Measurements from ENCODE around the gene IL3.

IL3 gene

GRCh38 chr5:132055808-132056609 is 4.4 kb upstream of the IL3 start:
- TF ChIP-seq GABPA (IDR thresholded peaks at IDR 0.05; ENCODE audit: low read depth) = no peak
- no peak for TF ChIP-seq SPI1 (IDR thresholded peaks at IDR 0.05; ENCODE audit: borderline replicate concordance, low read depth)
- no peak for DNase-seq (ENCODE audit: low read depth in 1 of 2, low spot score in 1 of 2)
- no peak overlapping the region for H3K4me3 ChIP-seq (replicated peaks; ENCODE audit: insufficient read depth, low read length)
- H3K27ac ChIP-seq (replicated peaks) = no peak overlapping the region
- H3K27me3 ChIP-seq (ENCODE audit: insufficient read depth, poor library complexity, severe bottlenecking) = no peaks in the 10 kb centered on the region

GRCh38 chr5:132056610-132057497 is 3.6 kb upstream of the IL3 start:
- H3K4me3 ChIP-seq (replicated peaks; ENCODE audit: insufficient read depth, low read length) = no peak overlapping the region
- TF ChIP-seq SPI1 (IDR thresholded peaks at IDR 0.05; ENCODE audit: borderline replicate concordance, low read depth) (no peak), GABPA (IDR thresholded peaks at IDR 0.05; ENCODE audit: low read depth) (no peak), POLR2AphosphoS5 (IDR thresholded peaks at IDR 0.05; ENCODE audit: low read depth) (no peak)
- TF ChIP-seq, protein P1, sequence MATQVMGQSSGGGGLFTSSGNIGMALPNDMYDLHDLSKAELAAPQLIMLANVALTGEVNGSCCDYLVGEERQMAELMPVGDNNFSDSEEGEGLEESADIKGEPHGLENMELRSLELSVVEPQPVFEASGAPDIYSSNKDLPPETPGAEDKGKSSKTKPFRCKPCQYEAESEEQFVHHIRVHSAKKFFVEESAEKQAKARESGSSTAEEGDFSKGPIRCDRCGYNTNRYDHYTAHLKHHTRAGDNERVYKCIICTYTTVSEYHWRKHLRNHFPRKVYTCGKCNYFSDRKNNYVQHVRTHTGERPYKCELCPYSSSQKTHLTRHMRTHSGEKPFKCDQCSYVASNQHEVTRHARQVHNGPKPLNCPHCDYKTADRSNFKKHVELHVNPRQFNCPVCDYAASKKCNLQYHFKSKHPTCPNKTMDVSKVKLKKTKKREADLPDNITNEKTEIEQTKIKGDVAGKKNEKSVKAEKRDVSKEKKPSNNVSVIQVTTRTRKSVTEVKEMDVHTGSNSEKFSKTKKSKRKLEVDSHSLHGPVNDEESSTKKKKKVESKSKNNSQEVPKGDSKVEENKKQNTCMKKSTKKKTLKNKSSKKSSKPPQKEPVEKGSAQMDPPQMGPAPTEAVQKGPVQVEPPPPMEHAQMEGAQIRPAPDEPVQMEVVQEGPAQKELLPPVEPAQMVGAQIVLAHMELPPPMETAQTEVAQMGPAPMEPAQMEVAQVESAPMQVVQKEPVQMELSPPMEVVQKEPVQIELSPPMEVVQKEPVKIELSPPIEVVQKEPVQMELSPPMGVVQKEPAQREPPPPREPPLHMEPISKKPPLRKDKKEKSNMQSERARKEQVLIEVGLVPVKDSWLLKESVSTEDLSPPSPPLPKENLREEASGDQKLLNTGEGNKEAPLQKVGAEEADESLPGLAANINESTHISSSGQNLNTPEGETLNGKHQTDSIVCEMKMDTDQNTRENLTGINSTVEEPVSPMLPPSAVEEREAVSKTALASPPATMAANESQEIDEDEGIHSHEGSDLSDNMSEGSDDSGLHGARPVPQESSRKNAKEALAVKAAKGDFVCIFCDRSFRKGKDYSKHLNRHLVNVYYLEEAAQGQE (IDR thresholded peaks at IDR 0.05; ENCODE audit: insufficient replicate concordance, low read depth) = no peak
- TF ChIP-seq, protein P2, sequence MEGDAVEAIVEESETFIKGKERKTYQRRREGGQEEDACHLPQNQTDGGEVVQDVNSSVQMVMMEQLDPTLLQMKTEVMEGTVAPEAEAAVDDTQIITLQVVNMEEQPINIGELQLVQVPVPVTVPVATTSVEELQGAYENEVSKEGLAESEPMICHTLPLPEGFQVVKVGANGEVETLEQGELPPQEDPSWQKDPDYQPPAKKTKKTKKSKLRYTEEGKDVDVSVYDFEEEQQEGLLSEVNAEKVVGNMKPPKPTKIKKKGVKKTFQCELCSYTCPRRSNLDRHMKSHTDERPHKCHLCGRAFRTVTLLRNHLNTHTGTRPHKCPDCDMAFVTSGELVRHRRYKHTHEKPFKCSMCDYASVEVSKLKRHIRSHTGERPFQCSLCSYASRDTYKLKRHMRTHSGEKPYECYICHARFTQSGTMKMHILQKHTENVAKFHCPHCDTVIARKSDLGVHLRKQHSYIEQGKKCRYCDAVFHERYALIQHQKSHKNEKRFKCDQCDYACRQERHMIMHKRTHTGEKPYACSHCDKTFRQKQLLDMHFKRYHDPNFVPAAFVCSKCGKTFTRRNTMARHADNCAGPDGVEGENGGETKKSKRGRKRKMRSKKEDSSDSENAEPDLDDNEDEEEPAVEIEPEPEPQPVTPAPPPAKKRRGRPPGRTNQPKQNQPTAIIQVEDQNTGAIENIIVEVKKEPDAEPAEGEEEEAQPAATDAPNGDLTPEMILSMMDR (IDR thresholded peaks at IDR 0.05; ENCODE audit: insufficient read depth, low read length) = no peak
- H3K27me3 ChIP-seq (ENCODE audit: insufficient read depth, poor library complexity, severe bottlenecking) = no peaks in the 10 kb centered on the region
- no peak for DNase-seq (ENCODE audit: low read depth in 1 of 2, low spot score in 1 of 2)
- H3K27ac ChIP-seq (replicated peaks) = no peak overlapping the region

DNA sequence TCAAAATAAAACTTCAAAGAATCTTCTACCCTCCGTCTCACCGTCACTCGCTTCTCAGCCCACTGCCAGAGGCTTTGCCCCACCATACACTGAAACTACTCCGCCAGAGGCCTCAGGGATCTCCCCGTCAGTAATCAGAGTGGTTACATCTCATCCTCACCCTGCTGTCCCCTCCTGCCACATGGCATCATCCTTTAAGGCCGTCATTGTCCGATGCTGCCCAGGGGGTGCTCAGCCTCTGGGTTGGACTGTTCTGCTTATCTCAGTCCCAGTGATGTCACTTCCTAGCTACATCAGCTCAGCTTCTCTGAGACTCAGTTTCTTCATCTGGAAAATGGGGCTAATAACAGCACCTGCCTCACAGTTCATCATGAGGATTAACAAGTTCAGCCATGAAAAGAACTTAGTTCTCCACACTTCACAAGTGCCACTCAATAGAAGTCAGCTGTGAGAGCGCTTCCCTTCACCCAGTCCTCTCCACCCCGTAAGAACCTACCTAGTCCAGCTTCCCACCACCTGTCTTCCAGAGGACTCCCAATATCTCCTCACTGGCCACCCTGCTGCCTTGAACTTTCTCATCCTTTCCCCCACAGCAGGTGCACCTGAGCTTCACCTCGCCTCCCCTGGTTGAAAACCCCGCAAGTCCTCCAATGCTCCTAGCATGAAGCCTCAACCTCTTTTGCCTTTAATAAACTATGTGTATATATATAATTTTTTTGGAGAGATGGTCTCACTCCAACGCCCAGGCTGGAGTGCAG is 2.8 kb upstream of the IL3 start:
- H3K27me3 ChIP-seq (ENCODE audit: insufficient read depth, poor library complexity, severe bottlenecking) = no peaks in the 10 kb centered on the region
- no peak for DNase-seq (ENCODE audit: low read depth in 1 of 2, low spot score in 1 of 2)
- H3K27ac ChIP-seq (replicated peaks) = no peak overlapping the region
- TF ChIP-seq, protein P2 (IDR thresholded peaks at IDR 0.05; ENCODE audit: insufficient read depth, low read length) = no peak
- TF ChIP-seq POLR2AphosphoS5 (IDR thresholded peaks at IDR 0.05; ENCODE audit: low read depth) (no peak), SPI1 (IDR thresholded peaks at IDR 0.05; ENCODE audit: borderline replicate concordance, low read depth) (no peak), GABPA (IDR thresholded peaks at IDR 0.05; ENCODE audit: low read depth) (no peak)
- TF ChIP-seq, protein P1 (IDR thresholded peaks at IDR 0.05; ENCODE audit: insufficient replicate concordance, low read depth) = no peak
- no peak overlapping the region for H3K4me3 ChIP-seq (replicated peaks; ENCODE audit: insufficient read depth, low read length)
